Measurements from ENCODE around the gene KRTAP10-8.
"Not testable (repeated sequence)": the region's sequence is repeated elsewhere in the genome, so short reads cannot be mapped to it uniquely, and the experiment has no call there.

KRTAP10-8 gene

GRCh38 chr21:44619886-44620285, 8.0 kb downstream of the KRTAP10-8 start:
- no peak for DNase-seq

- DNase-seq, result no peak
Observed at GRCh38 chr21:44623575-44623974, 11.7 kb downstream of the KRTAP10-8 start.

- DNase-seq, result no peak
Observed at GRCh38 chr21:44625756-44626155, 13.9 kb downstream of the KRTAP10-8 start.

GRCh38 chr21:44626262-44626661, 14.4 kb downstream of the KRTAP10-8 start:
- no peak for DNase-seq

- DNase-seq, result no peak
Observed at GRCh38 chr21:44626673-44627143, 14.8 kb downstream of the KRTAP10-8 start, which contains the start of gene KRTAP10-9. TSS of gene KRTAP10-9 (plus strand) at chr21:44627093. CDS start at chr21:44627172, 79 bp downstream.

- DNase-seq, result not testable (repeated sequence)
Observed at GRCh38 chr21:44627181-44627822, 15.4 kb downstream of the KRTAP10-8 start.

- not testable (repeated sequence) for DNase-seq
Observed at GRCh38 chr21:44627831-44628233, 16.0 kb downstream of the KRTAP10-8 start.

- DNase-seq, result no peak
Observed at GRCh38 chr21:44628707-44629391, 17.0 kb downstream of the KRTAP10-8 start.

GRCh38 chr21:44630440-44630839, 18.6 kb downstream of the KRTAP10-8 start:
- DNase-seq, result no peak

- no peak for DNase-seq
Observed at GRCh38 chr21:44632067-44632466, 20.2 kb downstream of the KRTAP10-8 start.

- no peak for DNase-seq
Observed at GRCh38 chr21:44636209-44637017, 24.5 kb downstream of the KRTAP10-8 start.

GRCh38 chr21:44637018-44637850, 25.4 kb downstream of the KRTAP10-8 start, which contains the start of gene KRTAP10-10:
TSS of gene KRTAP10-10 (plus strand) at chr21:44637356. CDS start at chr21:44637418, 62 bp downstream.
- no peak for DNase-seq

- DNase-seq, result not testable (repeated sequence)
Observed at GRCh38 chr21:44637851-44638348, 26.0 kb downstream of the KRTAP10-8 start.

GRCh38 chr21:44638506-44639330, 26.8 kb downstream of the KRTAP10-8 start:
- DNase-seq, result not testable (repeated sequence)

- DNase-seq, result no peak
Observed at GRCh38 chr21:44639331-44639655, 27.4 kb downstream of the KRTAP10-8 start.

- no peak for DNase-seq
Observed at GRCh38 chr21:44640761-44641160, 28.9 kb downstream of the KRTAP10-8 start.

- no peak for DNase-seq
Observed at GRCh38 chr21:44643741-44644310, 31.9 kb downstream of the KRTAP10-8 start.

- no peak for DNase-seq
Observed at GRCh38 chr21:44644878-44645277, 33.0 kb downstream of the KRTAP10-8 start.

- not testable (repeated sequence) for DNase-seq
Observed at GRCh38 chr21:44646366-44647221, 34.7 kb downstream of the KRTAP10-8 start, which contains the start of gene KRTAP10-11. TSS of gene KRTAP10-11 (plus strand) at chr21:44646414. CDS start at chr21:44646459, 45 bp downstream.

GRCh38 chr21:44647222-44647552, 35.3 kb downstream of the KRTAP10-8 start:
- DNase-seq, result no peak

Measured in activated CD4-positive, alpha-beta T cell treated with anti-CD3 and anti-CD28 coated beads for 4 hours (primary cell).